Ishikawa (cell line): ENCODE data around the gene NR2C2AP.

ENCODE experiments used
- CREB1 ChIP-seq: IDR thresholded peaks from 2 replicates; pipeline ENCODE4 v1.6.1; 2012; ENCODE audit warnings: low read depth
- EP300 ChIP-seq: IDR thresholded peaks from 2 replicates; pipeline ENCODE4 v1.6.1; 2012; ENCODE audit warnings: borderline replicate concordance
- FOXM1 ChIP-seq: IDR thresholded peaks from 2 replicates; pipeline ENCODE4 v1.6.1; 2012; ENCODE audit warnings: low read depth, borderline replicate concordance
- NFIC ChIP-seq: IDR thresholded peaks from 2 replicates; pipeline ENCODE4 v1.6.1; 2012
- RAD21 ChIP-seq: IDR thresholded peaks from 2 replicates; pipeline ENCODE4 v1.6.1; 2012; ENCODE audit warnings: low read depth
- TAF1 ChIP-seq: IDR thresholded peaks from 2 replicates; pipeline ENCODE4 v1.6.1; 2012; ENCODE audit warnings: low read depth, mild to moderate bottlenecking
- TCF12 ChIP-seq: IDR thresholded peaks from 2 replicates; pipeline ENCODE4 v1.6.1; 2012; ENCODE audit warnings: low read depth
- TEAD4 ChIP-seq: IDR thresholded peaks from 2 replicates; pipeline ENCODE4 v1.6.1; 2012
- ZBTB7A ChIP-seq: IDR thresholded peaks from 2 replicates; pipeline ENCODE4 v1.6.1; 2012; ENCODE audit warnings: low read depth
- TF ChIP-seq, protein P1 (sequence below): IDR thresholded peaks from 2 replicates; pipeline ENCODE4 v1.6.1; 2012; ENCODE audit warnings: low read depth, mild to moderate bottlenecking
- TF ChIP-seq, protein P2 (sequence below): IDR thresholded peaks from 2 replicates; pipeline ENCODE4 v1.6.1; 2012

DNA sequence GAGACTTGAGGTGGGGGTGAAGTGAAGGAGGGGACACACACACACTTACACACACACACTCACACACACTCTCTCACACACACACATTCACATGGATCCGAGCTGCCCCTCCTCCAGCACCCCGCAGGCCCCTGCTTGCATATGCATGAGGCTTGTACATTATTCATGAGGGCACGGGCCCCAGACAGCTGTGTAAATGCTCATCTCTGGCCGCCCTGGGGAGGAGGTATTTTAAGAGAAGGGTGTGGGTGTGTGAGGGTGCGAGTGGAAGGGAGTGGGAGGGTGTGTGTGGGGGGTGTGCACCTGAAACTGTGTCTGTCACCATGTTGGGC is 10.9 kb upstream of the NR2C2AP start:
- TF ChIP-seq RAD21 (no peak), EP300 (no peak), TCF12 (no peak), CREB1 (no peak), ZBTB7A (no peak), TAF1 (no peak), NFIC (no peak), FOXM1 (no peak), TEAD4 (no peak)
- TF ChIP-seq, protein P1, sequence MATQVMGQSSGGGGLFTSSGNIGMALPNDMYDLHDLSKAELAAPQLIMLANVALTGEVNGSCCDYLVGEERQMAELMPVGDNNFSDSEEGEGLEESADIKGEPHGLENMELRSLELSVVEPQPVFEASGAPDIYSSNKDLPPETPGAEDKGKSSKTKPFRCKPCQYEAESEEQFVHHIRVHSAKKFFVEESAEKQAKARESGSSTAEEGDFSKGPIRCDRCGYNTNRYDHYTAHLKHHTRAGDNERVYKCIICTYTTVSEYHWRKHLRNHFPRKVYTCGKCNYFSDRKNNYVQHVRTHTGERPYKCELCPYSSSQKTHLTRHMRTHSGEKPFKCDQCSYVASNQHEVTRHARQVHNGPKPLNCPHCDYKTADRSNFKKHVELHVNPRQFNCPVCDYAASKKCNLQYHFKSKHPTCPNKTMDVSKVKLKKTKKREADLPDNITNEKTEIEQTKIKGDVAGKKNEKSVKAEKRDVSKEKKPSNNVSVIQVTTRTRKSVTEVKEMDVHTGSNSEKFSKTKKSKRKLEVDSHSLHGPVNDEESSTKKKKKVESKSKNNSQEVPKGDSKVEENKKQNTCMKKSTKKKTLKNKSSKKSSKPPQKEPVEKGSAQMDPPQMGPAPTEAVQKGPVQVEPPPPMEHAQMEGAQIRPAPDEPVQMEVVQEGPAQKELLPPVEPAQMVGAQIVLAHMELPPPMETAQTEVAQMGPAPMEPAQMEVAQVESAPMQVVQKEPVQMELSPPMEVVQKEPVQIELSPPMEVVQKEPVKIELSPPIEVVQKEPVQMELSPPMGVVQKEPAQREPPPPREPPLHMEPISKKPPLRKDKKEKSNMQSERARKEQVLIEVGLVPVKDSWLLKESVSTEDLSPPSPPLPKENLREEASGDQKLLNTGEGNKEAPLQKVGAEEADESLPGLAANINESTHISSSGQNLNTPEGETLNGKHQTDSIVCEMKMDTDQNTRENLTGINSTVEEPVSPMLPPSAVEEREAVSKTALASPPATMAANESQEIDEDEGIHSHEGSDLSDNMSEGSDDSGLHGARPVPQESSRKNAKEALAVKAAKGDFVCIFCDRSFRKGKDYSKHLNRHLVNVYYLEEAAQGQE: no peak
- TF ChIP-seq, protein P2, sequence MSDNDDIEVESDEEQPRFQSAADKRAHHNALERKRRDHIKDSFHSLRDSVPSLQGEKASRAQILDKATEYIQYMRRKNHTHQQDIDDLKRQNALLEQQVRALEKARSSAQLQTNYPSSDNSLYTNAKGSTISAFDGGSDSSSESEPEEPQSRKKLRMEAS: no peak
